SU-DHL-6 (cell line): ENCODE results near the gene ZNF155.

Source experiments
- CTCF ChIP-seq: fragments of 200-600 bp; sonication (generic); IDR thresholded peaks from one replicate; pipeline ENCODE4 v1.5.1; 2017; ENCODE audit warnings: antibody characterized with exemption, mild to moderate bottlenecking, low read length, moderate library complexity; ENCODE audit not compliant: insufficient read depth, poor library complexity, severe bottlenecking
- EZH2phosphoT487 ChIP-seq: fragments of 200-600 bp; sonication (generic), shearing (Covaris generic); conservative IDR thresholded peaks from 2 replicates; pipeline ENCODE4 v1.6.1; 2018; ENCODE audit warnings: mild to moderate bottlenecking, antibody characterized with exemption, low read length, moderate library complexity, mixed read lengths

DNA sequence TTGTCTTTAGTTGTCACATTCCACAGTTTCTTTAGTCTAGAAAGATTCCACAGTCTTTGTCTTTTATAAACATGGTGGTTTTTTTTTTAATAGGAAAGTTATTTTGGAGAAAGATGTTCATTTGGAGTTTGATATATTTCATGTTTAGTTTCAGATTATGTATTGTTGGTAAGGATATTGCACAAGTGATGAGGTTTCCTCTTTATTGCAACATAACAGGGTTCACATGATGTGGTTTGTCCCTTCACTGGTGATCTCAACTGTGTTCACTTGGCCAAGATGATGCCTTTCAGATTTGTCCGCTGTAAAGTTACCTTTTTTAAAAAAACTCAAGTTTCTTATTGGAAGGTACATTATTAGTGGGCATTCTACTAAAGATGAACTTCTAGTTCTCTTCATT, 22.0 kb downstream of the ZNF155 start:
- TF ChIP-seq EZH2phosphoT487 = no peak
- no peak for TF ChIP-seq CTCF
